Ovary (tissue), 3 donors: ENCODE measurements around the gene EIF4E3.

ENCODE experiments used
- EP300 ChIP-seq: sonication (generic); formaldehyde crosslinking; IDR thresholded peaks from one replicate; pipeline ENCODE4 v1.6.1; 2017; ENCODE audit warnings: antibody characterized with exemption
- TF ChIP-seq, protein P1 (sequence below), 3 donors: fragments of 450-650 bp in 2 of 3; fragments of 200-600 bp in 1 of 3; IDR thresholded peaks; one replicate each; pipeline versions ENCODE4 v1.5.1 to v1.8.0; 2016 to 2022; ENCODE audit warnings: antibody characterized with exemption in 3 of 3, mild to moderate bottlenecking in 1 of 3
- donor health status: DM: no; HTN: no; CAD: no.

GRCh38 chr3:71653414-71653807, 71.8 kb downstream of the EIF4E3 start:
- TF ChIP-seq, protein P1, sequence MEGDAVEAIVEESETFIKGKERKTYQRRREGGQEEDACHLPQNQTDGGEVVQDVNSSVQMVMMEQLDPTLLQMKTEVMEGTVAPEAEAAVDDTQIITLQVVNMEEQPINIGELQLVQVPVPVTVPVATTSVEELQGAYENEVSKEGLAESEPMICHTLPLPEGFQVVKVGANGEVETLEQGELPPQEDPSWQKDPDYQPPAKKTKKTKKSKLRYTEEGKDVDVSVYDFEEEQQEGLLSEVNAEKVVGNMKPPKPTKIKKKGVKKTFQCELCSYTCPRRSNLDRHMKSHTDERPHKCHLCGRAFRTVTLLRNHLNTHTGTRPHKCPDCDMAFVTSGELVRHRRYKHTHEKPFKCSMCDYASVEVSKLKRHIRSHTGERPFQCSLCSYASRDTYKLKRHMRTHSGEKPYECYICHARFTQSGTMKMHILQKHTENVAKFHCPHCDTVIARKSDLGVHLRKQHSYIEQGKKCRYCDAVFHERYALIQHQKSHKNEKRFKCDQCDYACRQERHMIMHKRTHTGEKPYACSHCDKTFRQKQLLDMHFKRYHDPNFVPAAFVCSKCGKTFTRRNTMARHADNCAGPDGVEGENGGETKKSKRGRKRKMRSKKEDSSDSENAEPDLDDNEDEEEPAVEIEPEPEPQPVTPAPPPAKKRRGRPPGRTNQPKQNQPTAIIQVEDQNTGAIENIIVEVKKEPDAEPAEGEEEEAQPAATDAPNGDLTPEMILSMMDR (IDR thresholded peaks at IDR 0.05) = no peak
- no peak for TF ChIP-seq EP300
